Neural cell (in vitro differentiated cells): ENCODE results near the gene TENT5C. TPM values are rescaled to one million over a fixed set of nuclear protein-coding genes. Genes with fewer than 3 reads are reported as not detected.

Experiments
- H2AFZ ChIP-seq: fragments of 200-600, 300-800 bp; sonication (generic), shearing (Covaris generic); 2 replicates; pipeline ENCODE4 v1.6.0; 2014; ENCODE audit warnings: low read depth, mild to moderate bottlenecking, antibody characterized with exemption, low read length, moderate library complexity
- H3F3A ChIP-seq: fragments of 200-600 bp; shearing (Covaris generic); 2 replicates; pipeline ENCODE4 v1.6.1; 2016; ENCODE audit warnings: mild to moderate bottlenecking, moderate library complexity, mixed read lengths, antibody characterized with exemption, low read length; ENCODE audit not compliant: insufficient read depth, poor library complexity, severe bottlenecking
- H3K27ac ChIP-seq: fragments of 200-600, 300-800 bp; sonication (generic), shearing (Covaris generic); 2 replicates; pipeline ENCODE4 v1.5.1; 2014; ENCODE audit warnings: mild to moderate bottlenecking, low read length, moderate library complexity
- H3K27me3 ChIP-seq: fragments of 300-800, 200-600 bp; sonication (generic), shearing (Covaris generic); 2 replicates; pipeline ENCODE4 v1.6.0; 2014; ENCODE audit warnings: mild to moderate bottlenecking, low read depth, low read length, moderate library complexity; ENCODE audit not compliant: insufficient read depth
- H3K36me3 ChIP-seq: fragments of 300-800, 200-600 bp; sonication (generic), shearing (Covaris generic); 2 replicates; pipeline ENCODE4 v1.5.1; 2014; ENCODE audit warnings: mild to moderate bottlenecking, antibody characterized with exemption, low read length, moderate library complexity; ENCODE audit not compliant: insufficient read depth
- H3K4me2 ChIP-seq: fragments of 300-800, 200-600 bp; sonication (generic), shearing (Covaris generic); 2 replicates; pipeline ENCODE4 v1.6.0; 2014; ENCODE audit warnings: mild to moderate bottlenecking, low read length
- H3K4me3 ChIP-seq: fragments of 300-800, 200-600 bp; sonication (generic), shearing (Covaris generic); 2 replicates; pipeline ENCODE4 v1.5.1; 2014; ENCODE audit warnings: mild to moderate bottlenecking, low read length, moderate library complexity
- H3K79me2 ChIP-seq: fragments of 200-600 bp; shearing (Covaris generic); replicated peaks from 2 replicates; pipeline ENCODE4 v1.6.0; 2014; ENCODE audit warnings: mild to moderate bottlenecking, low read length, moderate library complexity; ENCODE audit not compliant: insufficient read depth
- H3K9ac ChIP-seq: fragments of 300-800, 200-600 bp; sonication (generic), shearing (Covaris generic); 2 replicates; pipeline ENCODE4 v1.6.1; 2016; ENCODE audit warnings: mild to moderate bottlenecking, low read length, mixed read lengths
- H3K9me2 ChIP-seq: fragments of 200-600 bp; shearing (Covaris generic); 2 replicates; pipeline ENCODE4 v1.6.1; 2016; ENCODE audit warnings: mild to moderate bottlenecking, low read length, mixed read lengths; ENCODE audit not compliant: insufficient read depth
- H3K9me3 ChIP-seq: fragments of 200-600, 300-800 bp; sonication (generic), shearing (Covaris generic); 2 replicates; pipeline ENCODE4 v1.6.1; 2016; ENCODE audit warnings: mild to moderate bottlenecking, mixed run types, low read length, moderate library complexity, mixed read lengths
- H4K20me1 ChIP-seq: fragments of 200-600 bp; shearing (Covaris generic); 2 replicates; pipeline ENCODE4 v1.6.1; 2016; ENCODE audit warnings: mild to moderate bottlenecking, mixed run types; ENCODE audit not compliant: insufficient read depth
- EP300 ChIP-seq: fragments of 450-650 bp; conservative IDR thresholded peaks from 2 replicates; pipeline ENCODE4 v1.6.1; 2014; ENCODE audit warnings: antibody characterized with exemption, mild to moderate bottlenecking, moderate library complexity; ENCODE audit not compliant: poor library complexity, severe bottlenecking
- EZH2 ChIP-seq: fragments of 200-600, 300-800 bp; shearing (Covaris generic), sonication (generic); IDR thresholded peaks from 2 replicates; pipeline ENCODE4 v1.6.1; 2014; ENCODE audit warnings: antibody characterized with exemption, low read length, borderline replicate concordance, mild to moderate bottlenecking; ENCODE audit not compliant: insufficient read depth, poor library complexity, severe bottlenecking
- MXI1 ChIP-seq: fragments of 450-650 bp; conservative IDR thresholded peaks from 2 replicates; pipeline ENCODE4 v1.6.1; 2014; ENCODE audit warnings: antibody characterized with exemption, mild to moderate bottlenecking; ENCODE audit not compliant: poor library complexity, severe bottlenecking
- POLR2AphosphoS5 ChIP-seq: IDR thresholded peaks from 2 replicates; pipeline ENCODE4 v1.6.1; 2012
- RAD21 ChIP-seq: fragments of 450-650 bp; conservative IDR thresholded peaks from 2 replicates; pipeline ENCODE4 v1.6.1; 2014; ENCODE audit warnings: antibody characterized with exemption, mild to moderate bottlenecking, moderate library complexity
- SMC3 ChIP-seq: fragments of 450-650 bp; conservative IDR thresholded peaks from 2 replicates; pipeline ENCODE4 v1.6.1; 2014; ENCODE audit warnings: antibody characterized with exemption, mild to moderate bottlenecking, moderate library complexity; ENCODE audit not compliant: poor library complexity
- TAF1 ChIP-seq: IDR thresholded peaks from 2 replicates; pipeline ENCODE4 v1.6.1; 2012; ENCODE audit warnings: low read depth
- polyA plus RNA-seq: library from polyadenylated mRNA; depleted of rRNA; stranded (reverse); fragments of >200 nt; gene quantifications from 2 replicates; pipeline ENCODE4 v1.2.3, GENCODE V29; 2014
- TF ChIP-seq, protein P1 (sequence below): fragments of 450-650 bp; IDR thresholded peaks from 2 replicates; pipeline ENCODE4 v1.5.1; 2014; ENCODE audit warnings: antibody characterized with exemption, mild to moderate bottlenecking, moderate library complexity; ENCODE audit not compliant: poor library complexity, severe bottlenecking
- TF ChIP-seq, protein P2 (sequence below): IDR thresholded peaks from 2 replicates; pipeline ENCODE4 v1.6.1; 2012; ENCODE audit warnings: borderline replicate concordance

Gene TENT5C
- polyA plus RNA-seq, 1 donor from 2014 or later, result 0.05 TPM

- no peaks in the 10 kb centered on the region for H3K36me3 ChIP-seq
- no peak overlapping the region for H3K4me3 ChIP-seq
- no peaks in the 10 kb centered on the region for H3F3A ChIP-seq
- no peak for TF ChIP-seq MXI1
- TF ChIP-seq, protein P1, sequence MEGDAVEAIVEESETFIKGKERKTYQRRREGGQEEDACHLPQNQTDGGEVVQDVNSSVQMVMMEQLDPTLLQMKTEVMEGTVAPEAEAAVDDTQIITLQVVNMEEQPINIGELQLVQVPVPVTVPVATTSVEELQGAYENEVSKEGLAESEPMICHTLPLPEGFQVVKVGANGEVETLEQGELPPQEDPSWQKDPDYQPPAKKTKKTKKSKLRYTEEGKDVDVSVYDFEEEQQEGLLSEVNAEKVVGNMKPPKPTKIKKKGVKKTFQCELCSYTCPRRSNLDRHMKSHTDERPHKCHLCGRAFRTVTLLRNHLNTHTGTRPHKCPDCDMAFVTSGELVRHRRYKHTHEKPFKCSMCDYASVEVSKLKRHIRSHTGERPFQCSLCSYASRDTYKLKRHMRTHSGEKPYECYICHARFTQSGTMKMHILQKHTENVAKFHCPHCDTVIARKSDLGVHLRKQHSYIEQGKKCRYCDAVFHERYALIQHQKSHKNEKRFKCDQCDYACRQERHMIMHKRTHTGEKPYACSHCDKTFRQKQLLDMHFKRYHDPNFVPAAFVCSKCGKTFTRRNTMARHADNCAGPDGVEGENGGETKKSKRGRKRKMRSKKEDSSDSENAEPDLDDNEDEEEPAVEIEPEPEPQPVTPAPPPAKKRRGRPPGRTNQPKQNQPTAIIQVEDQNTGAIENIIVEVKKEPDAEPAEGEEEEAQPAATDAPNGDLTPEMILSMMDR, result no peak
- no peak for TF ChIP-seq EZH2
- no peak for TF ChIP-seq EP300
- no peak for TF ChIP-seq SMC3
- TF ChIP-seq, protein P2, sequence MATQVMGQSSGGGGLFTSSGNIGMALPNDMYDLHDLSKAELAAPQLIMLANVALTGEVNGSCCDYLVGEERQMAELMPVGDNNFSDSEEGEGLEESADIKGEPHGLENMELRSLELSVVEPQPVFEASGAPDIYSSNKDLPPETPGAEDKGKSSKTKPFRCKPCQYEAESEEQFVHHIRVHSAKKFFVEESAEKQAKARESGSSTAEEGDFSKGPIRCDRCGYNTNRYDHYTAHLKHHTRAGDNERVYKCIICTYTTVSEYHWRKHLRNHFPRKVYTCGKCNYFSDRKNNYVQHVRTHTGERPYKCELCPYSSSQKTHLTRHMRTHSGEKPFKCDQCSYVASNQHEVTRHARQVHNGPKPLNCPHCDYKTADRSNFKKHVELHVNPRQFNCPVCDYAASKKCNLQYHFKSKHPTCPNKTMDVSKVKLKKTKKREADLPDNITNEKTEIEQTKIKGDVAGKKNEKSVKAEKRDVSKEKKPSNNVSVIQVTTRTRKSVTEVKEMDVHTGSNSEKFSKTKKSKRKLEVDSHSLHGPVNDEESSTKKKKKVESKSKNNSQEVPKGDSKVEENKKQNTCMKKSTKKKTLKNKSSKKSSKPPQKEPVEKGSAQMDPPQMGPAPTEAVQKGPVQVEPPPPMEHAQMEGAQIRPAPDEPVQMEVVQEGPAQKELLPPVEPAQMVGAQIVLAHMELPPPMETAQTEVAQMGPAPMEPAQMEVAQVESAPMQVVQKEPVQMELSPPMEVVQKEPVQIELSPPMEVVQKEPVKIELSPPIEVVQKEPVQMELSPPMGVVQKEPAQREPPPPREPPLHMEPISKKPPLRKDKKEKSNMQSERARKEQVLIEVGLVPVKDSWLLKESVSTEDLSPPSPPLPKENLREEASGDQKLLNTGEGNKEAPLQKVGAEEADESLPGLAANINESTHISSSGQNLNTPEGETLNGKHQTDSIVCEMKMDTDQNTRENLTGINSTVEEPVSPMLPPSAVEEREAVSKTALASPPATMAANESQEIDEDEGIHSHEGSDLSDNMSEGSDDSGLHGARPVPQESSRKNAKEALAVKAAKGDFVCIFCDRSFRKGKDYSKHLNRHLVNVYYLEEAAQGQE, result no peak
- no peak for TF ChIP-seq TAF1
- no peak for TF ChIP-seq RAD21
- no peak for TF ChIP-seq POLR2AphosphoS5
- H2AFZ ChIP-seq, result no peak overlapping the region
- no peak overlapping the region for H3K4me2 ChIP-seq
- no peaks in the 10 kb centered on the region for H3K9me2 ChIP-seq
- H3K9ac ChIP-seq, result no peak overlapping the region
- H3K27me3 ChIP-seq, result no peaks in the 10 kb centered on the region
- H3K9me3 ChIP-seq, result no peaks in the 10 kb centered on the region
- H3K79me2 ChIP-seq, result no peaks in the 10 kb centered on the region
- H4K20me1 ChIP-seq, result no peaks in the 10 kb centered on the region
- H3K27ac ChIP-seq, result no peak overlapping the region
These were observed 29.6 kb upstream of the TENT5C start for GRCh38 chr1:117576236-117576635.

DNA sequence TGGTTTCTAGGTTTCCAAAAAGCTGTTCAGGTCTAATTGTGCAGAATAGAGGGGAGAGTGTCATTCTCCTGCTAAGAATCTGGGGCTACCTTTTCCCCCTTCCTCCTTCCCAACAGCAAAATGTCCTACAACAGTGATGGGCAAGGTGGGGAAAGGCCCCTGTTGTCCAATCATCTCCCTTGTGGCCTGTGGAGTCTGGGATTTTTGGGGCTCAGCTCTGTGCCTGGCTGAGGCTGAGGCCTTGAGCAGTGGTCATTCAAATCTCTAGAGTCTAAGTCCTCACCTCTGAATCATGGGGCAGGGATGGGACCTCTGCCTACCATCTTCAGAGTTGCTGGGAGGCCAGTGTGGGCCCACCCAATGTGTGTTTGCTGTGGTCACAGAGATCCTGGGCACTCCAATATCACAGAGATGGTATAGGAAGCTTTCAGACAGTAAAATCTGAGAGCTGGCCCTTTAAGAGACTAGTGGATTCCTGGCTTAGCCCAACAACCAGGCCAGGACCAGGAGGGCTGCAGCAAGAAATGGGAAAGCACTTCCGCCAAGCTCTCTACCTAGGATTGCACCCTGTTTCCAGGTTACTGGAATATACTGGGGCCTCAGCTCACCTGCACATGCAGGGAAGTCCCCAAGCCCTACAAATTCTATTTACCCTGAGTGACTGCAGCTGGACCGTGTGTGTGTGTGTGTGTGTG is 28.5 kb upstream of the TENT5C start:
- Histone ChIP-seq H3K27ac (no peak overlapping the region), H2AFZ (no peak overlapping the region), H3K27me3 (no peaks in the 10 kb centered on the region), H3K79me2 (no peaks in the 10 kb centered on the region), H4K20me1 (no peaks in the 10 kb centered on the region), H3K9ac (no peak overlapping the region), H3K36me3 (no peaks in the 10 kb centered on the region), H3K9me2 (no peaks in the 10 kb centered on the region), H3F3A (no peaks in the 10 kb centered on the region), H3K9me3 (no peaks in the 10 kb centered on the region), H3K4me3 (no peak overlapping the region), H3K4me2 (no peak overlapping the region)
- TF ChIP-seq, protein P1, result no peak
- TF ChIP-seq MXI1 (no peak), EZH2 (no peak), TAF1 (no peak), RAD21 (no peak), EP300 (no peak), SMC3 (no peak), POLR2AphosphoS5 (no peak)
- TF ChIP-seq, protein P2, result no peak
